ENCODE results near the gene STK32B. TPM values are rescaled to one million over a fixed set of nuclear protein-coding genes. Genes with fewer than 3 reads are reported as not detected.

Gene STK32B
- total and polyA plus RNA-seq, 7 donors: 0.14 to 0.73 (median 0.52) TPM

GRCh38 chr4:5338531-5338930 lies 287.3 kb downstream of the STK32B start:
- intact Hi-C loops (cut with DNase I): no loop called here
- WGBS, 3 donors: 49 to 68% (median 64%) methylated on average over 1 of the region's 1 CpG

GRCh38 chr4:5340991-5341451 lies 289.7 kb downstream of the STK32B start:
- no peak overlapping the region for H3K4me3 ChIP-seq
- intact Hi-C loops (cut with DNase I): no loop called here
- peaks cover 0 to 2% (median 0%) of the 10 kb centered on the region in 3 donors for H3K27me3 ChIP-seq (ENCODE audit: insufficient read depth in 3 of 3, low read length in 2 of 3)
- ATAC-seq: no peak
- no peak for DNase-seq
- H3K27ac ChIP-seq: no peak overlapping the region
- no peaks in the 10 kb centered on the region for H3K4me1 ChIP-seq
- no peaks in the 10 kb centered on the region for H3K9me3 ChIP-seq
- no peak for TF ChIP-seq CTCF (IDR thresholded peaks at IDR 0.05)
- 60 to 63% (median 60%) methylated on average over 6 of the region's 6 CpGs for WGBS, 3 donors
- no peaks in the 10 kb centered on the region for H3K36me3 ChIP-seq (ENCODE audit: insufficient read depth in 1 of 2, low read depth in 1 of 2)

More at GRCh38 chr4:5338531-5338930, 287.3 kb downstream of the STK32B start:
- Histone ChIP-seq H3K27ac (no peak overlapping the region), H3K4me1 (no peaks in the 10 kb centered on the region), H3K27me3 (ENCODE audit: insufficient read depth in 3 of 3, low read length in 2 of 3) (no peaks in the 10 kb centered on the region), H3K9me3 (no peaks in the 10 kb centered on the region), H3K36me3 (ENCODE audit: insufficient read depth in 1 of 2, low read depth in 1 of 2) (no peaks in the 10 kb centered on the region), H3K4me3 (no peak overlapping the region)
- TF ChIP-seq CTCF (IDR thresholded peaks at IDR 0.05): no peak
- no peak for DNase-seq
- no peak for ATAC-seq

GRCh38 chr4:5341526-5341925 lies 290.2 kb downstream of the STK32B start:
- 70 to 77% (median 77%) methylated on average over 6 of the region's 6 CpGs for WGBS, 3 donors
- ATAC-seq (no peak), DNase-seq (no peak)
- H3K27me3 ChIP-seq (ENCODE audit: insufficient read depth in 3 of 3, low read length in 2 of 3): peaks cover 0 to 2% (median 0%) of the 10 kb centered on the region in 3 donors
- no peak overlapping the region for H3K27ac ChIP-seq
- no peak for TF ChIP-seq CTCF (IDR thresholded peaks at IDR 0.05)
- H3K4me3 ChIP-seq: no peak overlapping the region
- intact Hi-C loops (cut with DNase I): no loop called here
- no peaks in the 10 kb centered on the region for H3K36me3 ChIP-seq (ENCODE audit: insufficient read depth in 1 of 2, low read depth in 1 of 2)
- no peaks in the 10 kb centered on the region for H3K9me3 ChIP-seq
- H3K4me1 ChIP-seq: no peaks in the 10 kb centered on the region

- H3K4me1 ChIP-seq: no peaks in the 10 kb centered on the region
- intact Hi-C loops (cut with DNase I): no loop called here
- H3K27me3 ChIP-seq (ENCODE audit: insufficient read depth in 3 of 3, low read length in 2 of 3): no peaks in the 10 kb centered on the region
Measured at GRCh38 chr4:5355846-5356245, 304.6 kb downstream of the STK32B start.

More at GRCh38 chr4:5355846-5356245, 304.6 kb downstream of the STK32B start:
- DNase-seq: no peak
- TF ChIP-seq CTCF (IDR thresholded peaks at IDR 0.05): no peak
- H3K9me3 ChIP-seq: no peaks in the 10 kb centered on the region
- no peak for ATAC-seq
- H3K4me3 ChIP-seq: no peak overlapping the region
- no peak overlapping the region for H3K27ac ChIP-seq
- H3K36me3 ChIP-seq (ENCODE audit: insufficient read depth in 1 of 2, low read depth in 1 of 2): no peaks in the 10 kb centered on the region

Data from psoas muscle (tissue), 8 donors.